GM18951 (cell line): Measurements from ENCODE around the gene SMARCC1.
"Not testable (repeated sequence)": the region's sequence is repeated elsewhere in the genome, so short reads cannot be mapped to it uniquely, and the experiment has no call there.

ENCODE experiments used
- POLR2A ChIP-seq: IDR thresholded peaks from 4 replicates; pipeline ENCODE4 v1.6.1; 2011; ENCODE audit warnings: mild to moderate bottlenecking; ENCODE audit not compliant: insufficient read length, insufficient read depth; ENCODE audit errors: extremely low read depth
- in situ Hi-C: fragments of 300-500 bp; cut with MboI; formaldehyde crosslinking; loops from one replicate; pipeline ENCODE4 v1.12.0; 2022; ENCODE audit warnings: low sequenced_read_pairs, mixed read lengths, inconsistent platforms; ENCODE audit not compliant: unreplicated experiment

Gene SMARCC1

GRCh38 chr3:47752716-47753115 lies 29.0 kb downstream of the SMARCC1 start:
- in situ Hi-C loops = no loop called here
- no peak for TF ChIP-seq POLR2A

GRCh38 chr3:47750811-47751354 lies 30.8 kb downstream of the SMARCC1 start:
- in situ Hi-C loops = not testable (repeated sequence)

GRCh38 chr3:47747558-47747957 lies 34.1 kb downstream of the SMARCC1 start:
- in situ Hi-C loops = no loop called here
- TF ChIP-seq POLR2A = no peak

- TF ChIP-seq POLR2A = no peak
- in situ Hi-C loops = no loop called here
These were observed 35.4 kb downstream of the SMARCC1 start for GRCh38 chr3:47746264-47746663.

GRCh38 chr3:47743855-47744254 lies 37.8 kb downstream of the SMARCC1 start:
- TF ChIP-seq POLR2A = no peak
- in situ Hi-C loops = no loop called here

GRCh38 chr3:47743352-47743751 lies 38.3 kb downstream of the SMARCC1 start:
- in situ Hi-C loops = not testable (repeated sequence)

GRCh38 chr3:47741925-47742324 lies 39.8 kb downstream of the SMARCC1 start:
- in situ Hi-C loops = no loop called here

GRCh38 chr3:47732143-47732542 lies 49.5 kb downstream of the SMARCC1 start:
- no peak for TF ChIP-seq POLR2A
- in situ Hi-C loops = no loop called here

More at GRCh38 chr3:47741925-47742324, 39.8 kb downstream of the SMARCC1 start:
- no peak for TF ChIP-seq POLR2A

GRCh38 chr3:47731061-47731460 lies 50.6 kb downstream of the SMARCC1 start:
- in situ Hi-C loops = no loop called here
- TF ChIP-seq POLR2A = no peak

- TF ChIP-seq POLR2A = no peak
- in situ Hi-C loops = no loop called here
These were observed 58.8 kb downstream of the SMARCC1 start for GRCh38 chr3:47722859-47723258.

GRCh38 chr3:47717448-47717847 lies 64.2 kb downstream of the SMARCC1 start:
- in situ Hi-C loops = not testable (repeated sequence)

- no peak for TF ChIP-seq POLR2A
- in situ Hi-C loops = no loop called here
These were observed 65.0 kb downstream of the SMARCC1 start for GRCh38 chr3:47716656-47717055.

GRCh38 chr3:47715928-47716327 lies 65.8 kb downstream of the SMARCC1 start:
- in situ Hi-C loops = no loop called here
- no peak for TF ChIP-seq POLR2A

- in situ Hi-C loops = no loop called here
- no peak for TF ChIP-seq POLR2A
These were observed 67.1 kb downstream of the SMARCC1 start for GRCh38 chr3:47714606-47715005.

GRCh38 chr3:47713655-47714054 lies 68.0 kb downstream of the SMARCC1 start:
- in situ Hi-C loops = no loop called here
- no peak for TF ChIP-seq POLR2A
